SK-N-SH (cell line): ENCODE measurements around the gene PDCD2. TPM values are rescaled to one million over a fixed set of nuclear protein-coding genes. Genes with fewer than 3 reads are reported as not detected.

Source experiments
- CTCF ChIA-PET: fragments of 300-600, 350-600 bp; formaldehyde crosslinking; extraction: SDS; loops from one replicate; lab custom pipeline; 2021; lab: Yijun Ruan, JAX
- POLR2A ChIA-PET: fragments of 350-600 bp; sonication (Branson Sonifier 250); formaldehyde crosslinking; extraction: SDS; loops from one replicate; lab custom pipeline; 2020; ENCODE audit warnings: antibody characterized with exemption, inconsistent platforms; lab: Yijun Ruan, JAX
- DNase-seq: peaks from one replicate; pipeline ENCODE4 v3.0.0; 2012
- H2AFZ ChIP-seq: fragments of 200-600 bp; sonication (generic); 2 replicates; pipeline ENCODE4 v1.8.1; 2016; ENCODE audit warnings: antibody characterized with exemption, mild to moderate bottlenecking, low read depth
- H3F3A ChIP-seq: fragments of 200-600 bp; sonication (generic); replicated peaks from 2 replicates; pipeline ENCODE3; 2016; ENCODE audit warnings: antibody characterized with exemption, mild to moderate bottlenecking; ENCODE audit not compliant: insufficient read depth
- H3K27ac ChIP-seq, 2 experiments: fragments of 200-500 bp in 1 of 2; fragments of 200-600 bp in 1 of 2; sonication (Bioruptor generic) in 1 of 2; sonication (generic), shearing (Covaris generic) in 1 of 2; 2 replicates each; pipeline versions ENCODE4 v1.5.1 to v1.6.1; 2014 to 2016; ENCODE audit warnings: low read depth in 2 of 2, inconsistent platforms in 1 of 2, low read length in 1 of 2, mild to moderate bottlenecking in 1 of 2, mixed read lengths in 1 of 2
- H3K27me3 ChIP-seq: fragments of 200-600 bp; sonication (generic), shearing (Covaris generic); 2 replicates; pipeline ENCODE4 v1.6.1; 2016; ENCODE audit warnings: mixed run types; ENCODE audit not compliant: insufficient read depth
- H3K36me3 ChIP-seq, 2 experiments: fragments of 200-500 bp in 1 of 2; fragments of 200-600 bp in 1 of 2; sonication (Bioruptor generic) in 1 of 2; sonication (generic) in 1 of 2; replicated peaks in 1 of 2; 2 replicates each; pipeline versions ENCODE3 to v1.5.1; 2014 to 2016; ENCODE audit warnings: low read length in 1 of 2, mild to moderate bottlenecking in 1 of 2; ENCODE audit not compliant: insufficient read depth in 2 of 2, control insufficient read depth in 1 of 2
- H3K4me1 ChIP-seq, 2 experiments: fragments of 200-500 bp in 1 of 2; fragments of 200-600 bp in 1 of 2; sonication (Bioruptor generic) in 1 of 2; sonication (generic), shearing (Covaris generic) in 1 of 2; 2 replicates each; pipeline versions ENCODE4 v1.5.1 to v1.6.1; 2014 to 2016; ENCODE audit warnings: low read depth in 1 of 2, low read length in 1 of 2, mixed run types in 1 of 2; ENCODE audit not compliant: insufficient read depth in 2 of 2, control insufficient read depth in 1 of 2
- H3K4me2 ChIP-seq: fragments of 200-600 bp; sonication (generic), shearing (Covaris generic); 2 replicates; pipeline ENCODE4 v1.6.1; 2017; ENCODE audit warnings: mixed run types
- H3K4me3 ChIP-seq, 2 experiments: fragments of 200-500 bp in 1 of 2; fragments of 200-600 bp in 1 of 2; sonication (Bioruptor generic) in 1 of 2; sonication (generic), shearing (Covaris generic) in 1 of 2; 2 replicates each; pipeline versions ENCODE4 v1.5.1 to v1.8.1; 2014 to 2016; ENCODE audit warnings: low read depth in 2 of 2, inconsistent platforms in 1 of 2, low read length in 1 of 2, mild to moderate bottlenecking in 1 of 2, mixed read lengths in 1 of 2, moderate library complexity in 1 of 2
- H3K79me2 ChIP-seq: fragments of 200-600 bp; sonication (generic); 2 replicates; pipeline ENCODE4 v1.8.1; 2017; ENCODE audit warnings: mild to moderate bottlenecking; ENCODE audit not compliant: insufficient read depth
- H3K9ac ChIP-seq: fragments of 200-600 bp; sonication (generic); 2 replicates; pipeline ENCODE4 v1.6.1; 2017; ENCODE audit warnings: mixed run types
- H3K9me2 ChIP-seq: fragments of 200-600 bp; sonication (generic); 2 replicates; pipeline ENCODE4 v1.6.1; 2017; ENCODE audit warnings: mixed run types
- H3K9me3 ChIP-seq: fragments of 200-600 bp; sonication (generic); 2 replicates; pipeline ENCODE4 v1.6.1; 2017; ENCODE audit warnings: mixed run types, mild to moderate bottlenecking, moderate library complexity
- H4K20me1 ChIP-seq: fragments of 200-600 bp; sonication (generic); 2 replicates; pipeline ENCODE4 v1.6.1; 2017; ENCODE audit warnings: mild to moderate bottlenecking, mixed run types; ENCODE audit not compliant: insufficient read depth
- CHD2 ChIP-seq: fragments of 150-350 bp; IDR thresholded peaks from 2 replicates; pipeline ENCODE4 v1.6.1; 2018; ENCODE audit warnings: low read length; ENCODE audit not compliant: partially characterized antibody
- CTCF ChIP-seq: fragments of 200-600 bp; sonication (generic); IDR thresholded peaks from 2 replicates; pipeline ENCODE4 v1.6.1; 2017; ENCODE audit warnings: antibody characterized with exemption, mild to moderate bottlenecking, moderate library complexity
- EZH2phosphoT487 ChIP-seq: fragments of 200-600 bp; sonication (generic); IDR thresholded peaks from 2 replicates; pipeline ENCODE4 v1.6.1; 2017; ENCODE audit warnings: low read depth, mixed run types, mild to moderate bottlenecking, antibody characterized with exemption, moderate library complexity, borderline replicate concordance
- GABPA ChIP-seq: IDR thresholded peaks from 2 replicates; pipeline ENCODE4 v1.4.0; 2012; ENCODE audit warnings: low read depth, mild to moderate bottlenecking
- GATA2 ChIP-seq: sonication (generic); formaldehyde crosslinking; IDR thresholded peaks from 2 replicates; pipeline ENCODE4 v1.5.0; 2020; ENCODE audit warnings: mild to moderate bottlenecking, missing genetic modification reagents
- IRF3 ChIP-seq: fragments of 150-350 bp; IDR thresholded peaks from 2 replicates; pipeline ENCODE4 v1.6.1; 2016; ENCODE audit warnings: mild to moderate bottlenecking, low read depth, low read length
- MAX ChIP-seq: IDR thresholded peaks from 2 replicates; pipeline ENCODE4 v1.4.0; 2012; ENCODE audit warnings: low read depth
- NFIC ChIP-seq: IDR thresholded peaks from 2 replicates; pipeline ENCODE4 v1.4.0; 2012; ENCODE audit warnings: borderline replicate concordance
- NRF1 ChIP-seq: IDR thresholded peaks from 2 replicates; pipeline ENCODE4 v1.6.1; 2012; ENCODE audit warnings: low read depth, mild to moderate bottlenecking, low read length
- PBX3 ChIP-seq: IDR thresholded peaks from 2 replicates; pipeline ENCODE4; 2012
- REST ChIP-seq: IDR thresholded peaks from 2 replicates; pipeline ENCODE4 v1.6.1; 2012; ENCODE audit warnings: mild to moderate bottlenecking, low read depth, low read length, moderate library complexity
- RFX5 ChIP-seq: IDR thresholded peaks from 2 replicates; pipeline ENCODE4 v1.6.1; 2012; ENCODE audit warnings: mild to moderate bottlenecking, improper control_type of control experiment, low read length
- SMC3 ChIP-seq: IDR thresholded peaks from 2 replicates; pipeline ENCODE4 v1.6.1; 2012; ENCODE audit warnings: low read depth, low read length, improper control_type of control experiment
- TCF12 ChIP-seq: IDR thresholded peaks from 2 replicates; pipeline ENCODE4 v1.4.0; 2012
- TEAD4 ChIP-seq: IDR thresholded peaks from 2 replicates; pipeline ENCODE4 v1.4.0; 2012; ENCODE audit warnings: mild to moderate bottlenecking, borderline replicate concordance; ENCODE audit not compliant: insufficient read depth
- USF1 ChIP-seq: IDR thresholded peaks from 2 replicates; pipeline ENCODE4 v1.4.0; 2012; ENCODE audit warnings: low read depth, borderline replicate concordance
- USF2 ChIP-seq: fragments of 150-350 bp; IDR thresholded peaks from 2 replicates; pipeline ENCODE4 v1.6.1; 2017; ENCODE audit warnings: antibody characterized with exemption, low read length, low read depth, borderline replicate concordance
- YY1 ChIP-seq: IDR thresholded peaks from 2 replicates; pipeline ENCODE4 v1.4.0; 2012; ENCODE audit warnings: low read depth, mild to moderate bottlenecking
- whole genome bisulfite sequencing: methylation state at CpG from one replicate; pipeline ENCODE4 v1.1.6; 2017; ENCODE audit warnings: low lambda C conversion rate; 5-methylcytosine and 5-hydroxymethylcytosine counted together
- polyA plus RNA-seq, 3 experiments: library from polyadenylated mRNA; depleted of rRNA; stranded (reverse); fragments of >200 nt; gene quantifications; 2 replicates each; pipeline ENCODE4 v1.2.3, GENCODE V29; 2012

Gene PDCD2
- polyA plus RNA-seq, 1 of the 3 experiments (the other 2 are of a cell fraction): 82.1 TPM

GRCh38 chr6:170561555-170561954 is 22.9 kb downstream of the PDCD2 start:
- no peaks in the 10 kb centered on the region for H3K9me2 ChIP-seq

More at GRCh38 chr6:170561555-170561954, 22.9 kb downstream of the PDCD2 start:
- Histone ChIP-seq H3K9me3 (no peaks in the 10 kb centered on the region), H3F3A (peaks cover 7% of the 10 kb centered on the region), H4K20me1 (no peaks in the 10 kb centered on the region), H3K36me3 (peaks cover 61 to 78% of the 10 kb centered on the region in 2 experiments), H3K4me1 (no peaks in the 10 kb centered on the region; a peak in 1 of 4 replicates), H3K27me3 (no peaks in the 10 kb centered on the region), H3K9ac (no peak overlapping the region), H3K27ac (no peak overlapping the region), H3K4me3 (no peak overlapping the region), H3K4me2 (no peak overlapping the region), H3K79me2 (peaks cover 77% of the 10 kb centered on the region), H2AFZ (no peak overlapping the region)
- ChIA-PET CTCF (interaction anchor here (1.7 kb wide), 1 partner anchor 13 kb away, joined by 3 read pairs; no protein-coding TSS in a partner anchor), POLR2A (interaction anchor here (1.6 kb wide), 1 partner anchor 23 kb away, joined by 5 read pairs; the partner anchor contains the start of gene PDCD2)
- TF ChIP-seq NFIC: no peak
- no peak for TF ChIP-seq GATA2 (CRISPR knock-in tag)
- TF ChIP-seq IRF3: no peak
- no peak for TF ChIP-seq NRF1
- no peak for TF ChIP-seq YY1
- TF ChIP-seq GABPA: no peak
- no peak for TF ChIP-seq CTCF
- TF ChIP-seq TEAD4: no peak
- no peak for TF ChIP-seq USF1
- no peak for TF ChIP-seq TCF12
- no peak for TF ChIP-seq RFX5
- no peak for TF ChIP-seq CHD2
- TF ChIP-seq EZH2phosphoT487: no peak
- no peak for TF ChIP-seq USF2
- TF ChIP-seq REST: no peak
- no peak for TF ChIP-seq MAX
- TF ChIP-seq SMC3: no peak
- no peak for TF ChIP-seq PBX3
- DNase-seq: no peak
- WGBS: 97% methylated on average over 4 of the region's 4 CpGs
